GM18517 (cell line): ENCODE measurements around the gene HOXB7.
A peak's percentile ranks its signal among the peaks of the same experiment; 100 is the strongest.

Source experiments
- ATAC-seq: cut with Tn5 transposase; IDR thresholded peaks from one replicate; pipeline ENCODE4 v1.9.1; 2021; ENCODE audit warnings: mild to moderate bottlenecking, moderate library complexity; ENCODE audit not compliant: unreplicated experiment

The HOXB7 gene

GRCh38 chr17:48596735-48597527 lies 13.9 kb downstream of the HOXB7 start:
- ATAC-seq = no peak

DNA sequence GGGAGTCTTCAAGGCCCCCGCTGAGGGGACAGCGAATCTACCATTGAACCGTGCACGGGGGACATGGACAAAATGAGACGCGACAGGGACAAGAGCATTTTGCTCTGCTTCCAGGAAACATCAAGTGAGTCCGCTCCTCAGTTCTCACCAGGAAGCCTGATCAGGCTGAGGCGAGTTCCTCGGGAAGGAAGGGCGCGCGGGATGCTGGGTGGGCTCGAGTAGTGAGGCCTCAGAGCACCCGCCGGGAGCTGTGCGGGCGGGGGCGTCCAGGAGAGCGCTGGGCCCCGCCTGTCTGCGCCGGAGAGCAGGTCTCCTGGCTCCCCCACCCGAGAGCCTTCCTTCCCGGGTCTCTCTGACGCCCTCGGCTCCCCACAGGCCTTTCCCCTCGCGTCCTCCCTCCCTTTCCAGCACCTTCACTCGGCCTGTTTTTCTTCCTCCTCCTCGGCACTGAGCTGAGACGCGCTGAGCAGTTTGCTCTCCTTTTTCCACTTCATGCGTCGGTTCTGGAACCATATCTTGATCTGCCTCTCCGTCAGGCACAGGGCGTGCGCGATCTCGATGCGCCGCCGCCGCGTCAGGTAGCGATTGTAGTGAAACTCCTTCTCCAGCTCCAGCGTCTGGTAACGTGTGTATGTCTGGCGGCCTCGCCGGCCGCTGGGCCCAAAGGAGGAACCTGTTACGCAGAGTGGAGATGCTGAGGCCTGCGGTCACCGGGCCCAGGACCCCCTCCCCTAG lies 14.7 kb downstream of the HOXB7 start:
- no peak for ATAC-seq

GRCh38 chr17:48595278-48595999 lies 15.4 kb downstream of the HOXB7 start:
- no peak for ATAC-seq

DNA sequence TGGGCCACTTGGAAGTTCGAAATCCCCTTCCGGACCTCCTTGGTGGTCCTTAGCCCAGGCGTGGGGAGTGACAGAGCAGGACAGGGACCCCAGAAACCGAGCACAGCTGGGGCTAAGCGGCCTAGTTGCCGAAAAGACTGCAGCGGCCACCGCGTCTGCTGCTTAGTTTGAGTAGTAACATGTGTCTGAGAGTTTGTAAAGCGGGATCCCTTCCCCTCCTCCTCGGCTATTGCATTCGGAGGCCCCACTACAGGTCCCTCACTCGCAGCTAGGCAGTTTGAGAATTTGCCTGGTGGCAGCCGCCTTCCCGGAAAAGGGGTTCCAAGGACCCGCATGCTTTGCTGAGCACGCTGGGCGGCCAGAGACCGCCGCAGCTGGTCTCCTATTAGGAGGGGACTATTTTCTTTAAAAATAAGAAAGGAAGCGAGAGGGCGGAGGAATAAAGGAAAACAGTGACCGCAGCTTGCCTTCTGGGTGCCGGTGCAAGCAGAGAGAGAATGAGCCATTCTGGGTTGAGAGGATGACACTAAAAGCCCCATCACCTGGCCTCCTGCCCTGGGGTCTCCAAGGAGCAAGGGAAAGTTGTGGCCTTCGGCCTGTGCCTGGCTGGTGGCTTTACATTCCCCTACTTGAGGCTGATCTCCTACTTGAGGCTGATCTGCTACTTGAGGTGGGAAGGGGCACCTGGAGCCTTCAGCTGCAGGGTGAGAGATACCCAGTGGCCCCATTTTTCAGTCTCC lies 16.1 kb downstream of the HOXB7 start:
- no peak for ATAC-seq

- ATAC-seq = peak; percentile 42
Measured at GRCh38 chr17:48593840-48594537, 16.8 kb downstream of the HOXB7 start.

GRCh38 chr17:48593126-48593829 lies 17.5 kb downstream of the HOXB7 start, which contains the start of gene HOXB5:
HOXB5 (minus strand) TSS chr17:48593779; CDS start chr17:48593682, 97 bp downstream.
- ATAC-seq = no peak

GRCh38 chr17:48592577-48592976 lies 18.2 kb downstream of the HOXB7 start:
- ATAC-seq = no peak

- no peak for ATAC-seq
Measured at GRCh38 chr17:48592057-48592514, 18.7 kb downstream of the HOXB7 start.

DNA sequence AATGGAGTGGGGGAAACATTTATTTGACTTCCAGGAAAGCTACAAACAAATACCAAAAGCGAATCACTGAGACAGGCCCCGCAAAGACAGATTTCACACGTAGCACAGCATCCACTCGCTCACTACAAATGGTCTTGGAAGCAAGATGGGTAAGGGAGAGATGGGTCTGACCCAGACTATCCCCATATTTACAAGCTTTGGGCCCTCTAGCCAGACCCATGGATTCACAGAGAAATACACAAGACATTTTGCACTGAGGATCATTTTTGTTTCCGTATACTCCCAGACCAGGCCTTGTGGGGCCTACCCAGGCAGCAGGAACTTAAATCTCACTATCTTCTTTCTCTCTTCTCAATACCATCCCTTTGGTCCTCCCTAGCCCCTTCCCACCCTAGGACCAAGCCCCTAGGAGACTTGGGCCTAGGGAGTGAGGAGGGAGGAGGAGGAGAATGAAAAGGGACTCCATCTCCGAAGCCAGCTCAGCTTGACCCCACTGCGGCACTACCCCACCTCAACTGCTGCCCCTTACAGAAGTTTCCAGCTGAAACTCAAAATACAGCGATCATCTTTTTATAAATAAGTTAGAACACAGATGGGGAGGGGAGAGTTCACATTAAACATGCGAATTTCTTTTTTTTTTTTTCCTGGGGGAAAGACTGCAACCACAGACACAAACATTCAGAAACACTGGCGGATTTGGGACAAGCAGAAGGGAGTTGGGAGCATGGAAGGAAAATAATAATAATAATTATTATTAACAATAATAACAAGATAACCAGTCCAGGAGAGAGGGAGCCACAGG lies 19.4 kb downstream of the HOXB7 start:
- ATAC-seq = no peak

GRCh38 chr17:48590607-48591161 lies 20.1 kb downstream of the HOXB7 start:
- no peak for ATAC-seq

- ATAC-seq = no peak
Measured at GRCh38 chr17:48589831-48590606, 20.8 kb downstream of the HOXB7 start, which contains the start of gene HOXB3. HOXB3 (minus strand) TSS chr17:48590241; CDS start chr17:48552474, 37,767 bp downstream.

- no peak for ATAC-seq
Measured at GRCh38 chr17:48589060-48589830, 21.6 kb downstream of the HOXB7 start.

DNA sequence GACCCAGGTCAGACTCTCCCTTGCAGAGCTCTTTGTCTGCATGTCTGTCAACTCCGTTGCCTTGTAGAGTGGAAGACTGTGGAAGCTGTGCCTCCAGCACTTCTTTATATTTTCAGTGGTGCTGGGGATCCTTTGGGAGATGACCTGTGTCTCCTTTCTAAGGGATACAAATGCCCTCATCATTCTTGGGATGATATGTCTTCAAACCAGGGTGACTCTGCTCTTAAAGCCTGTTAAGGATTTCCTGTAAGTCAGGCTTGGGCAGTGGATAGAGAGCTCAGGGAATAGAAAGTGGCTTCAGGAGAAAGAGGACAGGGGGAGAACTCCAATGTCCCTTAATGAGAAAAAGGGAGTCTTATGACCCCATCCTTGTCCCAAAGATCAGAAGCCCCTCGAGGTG lies 22.3 kb downstream of the HOXB7 start:
- no peak for ATAC-seq

DNA sequence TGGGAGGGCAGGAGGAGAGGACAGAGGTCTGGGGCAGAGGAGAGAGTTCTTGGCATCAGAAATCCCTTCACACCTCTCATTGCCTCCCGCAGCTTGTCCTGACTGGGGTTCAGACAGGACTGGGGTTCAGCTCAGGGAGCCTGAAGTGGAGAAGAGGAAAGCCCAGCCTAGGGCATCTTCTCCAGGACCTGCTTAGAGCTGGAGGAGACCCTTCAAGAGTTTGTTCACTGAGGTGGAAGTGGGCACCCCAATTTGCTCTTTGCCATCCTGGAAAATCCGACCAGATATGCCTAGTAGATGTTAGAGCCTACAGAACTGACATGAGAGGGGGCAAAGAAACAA lies 22.8 kb downstream of the HOXB7 start:
- ATAC-seq = no peak

GRCh38 chr17:48587276-48588073 lies 23.3 kb downstream of the HOXB7 start:
- ATAC-seq = no peak
